ENCODE data around the gene ZNF581.

DNA sequence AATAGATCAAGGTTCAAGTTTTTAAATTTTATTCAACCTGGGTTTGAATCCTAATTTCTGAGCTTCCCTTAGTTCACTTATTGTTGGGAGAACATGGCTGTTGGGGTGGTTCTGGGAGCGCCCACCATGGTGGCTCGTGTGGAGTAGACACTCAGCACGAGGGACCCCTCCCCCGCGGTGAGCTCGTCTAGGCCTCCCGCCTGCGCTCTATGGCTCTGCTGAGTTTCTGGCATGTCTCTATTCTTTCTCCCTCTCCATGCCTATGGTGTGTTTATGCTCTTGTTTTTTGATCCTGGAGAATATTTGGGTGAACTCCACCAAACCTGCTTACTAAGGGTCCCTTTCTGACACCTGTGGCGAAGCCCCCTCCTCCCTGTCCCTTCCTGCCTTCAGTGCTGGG lies 30.0 kb downstream of the ZNF581 start:
- TF ChIP-seq, protein P1, sequence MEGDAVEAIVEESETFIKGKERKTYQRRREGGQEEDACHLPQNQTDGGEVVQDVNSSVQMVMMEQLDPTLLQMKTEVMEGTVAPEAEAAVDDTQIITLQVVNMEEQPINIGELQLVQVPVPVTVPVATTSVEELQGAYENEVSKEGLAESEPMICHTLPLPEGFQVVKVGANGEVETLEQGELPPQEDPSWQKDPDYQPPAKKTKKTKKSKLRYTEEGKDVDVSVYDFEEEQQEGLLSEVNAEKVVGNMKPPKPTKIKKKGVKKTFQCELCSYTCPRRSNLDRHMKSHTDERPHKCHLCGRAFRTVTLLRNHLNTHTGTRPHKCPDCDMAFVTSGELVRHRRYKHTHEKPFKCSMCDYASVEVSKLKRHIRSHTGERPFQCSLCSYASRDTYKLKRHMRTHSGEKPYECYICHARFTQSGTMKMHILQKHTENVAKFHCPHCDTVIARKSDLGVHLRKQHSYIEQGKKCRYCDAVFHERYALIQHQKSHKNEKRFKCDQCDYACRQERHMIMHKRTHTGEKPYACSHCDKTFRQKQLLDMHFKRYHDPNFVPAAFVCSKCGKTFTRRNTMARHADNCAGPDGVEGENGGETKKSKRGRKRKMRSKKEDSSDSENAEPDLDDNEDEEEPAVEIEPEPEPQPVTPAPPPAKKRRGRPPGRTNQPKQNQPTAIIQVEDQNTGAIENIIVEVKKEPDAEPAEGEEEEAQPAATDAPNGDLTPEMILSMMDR (IDR thresholded peaks at IDR 0.05 in 4 of 5, conservative IDR thresholded peaks at IDR 0.05 in 1 of 5) = no peak
- no peak for TF ChIP-seq POLR2A (IDR thresholded peaks at IDR 0.05)

Data from gastrocnemius medialis (tissue), 4 donors.